HL-60 (cell line): ENCODE results near the gene ADARB1.

ENCODE experiments used
- DNase-seq, 2 experiments: peaks; one replicate each; pipeline ENCODE4 v3.0.0-alpha.2; 2010 to 2020; ENCODE audit warnings: low read depth in 1 of 2, low spot score in 1 of 2
- H3K27ac ChIP-seq: fragments of 250-450 bp; sonication (Bioruptor Pico); replicated peaks from 2 replicates; pipeline ENCODE4 v1.5.1; 2020; ENCODE audit warnings: mild to moderate bottlenecking, moderate library complexity
- H3K27me3 ChIP-seq: fragments of 250-450 bp; sonication (Bioruptor Pico); 2 replicates; pipeline ENCODE4 v1.5.1; 2021; ENCODE audit warnings: mild to moderate bottlenecking, moderate library complexity; ENCODE audit not compliant: insufficient read depth, poor library complexity, severe bottlenecking
- H3K4me3 ChIP-seq: replicated peaks from 2 replicates; pipeline ENCODE4 v1.5.1; 2011; ENCODE audit warnings: mild to moderate bottlenecking, control low read depth, low read length; ENCODE audit not compliant: insufficient read depth
- CTCF ChIP-seq: IDR thresholded peaks from one replicate; pipeline ENCODE4 v1.5.1; 2011; ENCODE audit warnings: low read length, control low read depth, inconsistent platforms; ENCODE audit not compliant: insufficient read depth
- GABPA ChIP-seq: IDR thresholded peaks from 2 replicates; pipeline ENCODE4 v1.6.1; 2012; ENCODE audit warnings: low read depth
- POLR2AphosphoS5 ChIP-seq: IDR thresholded peaks from 2 replicates; pipeline ENCODE4 v1.6.1; 2012; ENCODE audit warnings: low read depth
- REST ChIP-seq: IDR thresholded peaks from 2 replicates; pipeline ENCODE4 v1.6.1; 2012; ENCODE audit warnings: low read depth; ENCODE audit not compliant: insufficient replicate concordance
- SPI1 ChIP-seq: IDR thresholded peaks from 2 replicates; pipeline ENCODE4 v1.6.1; 2012; ENCODE audit warnings: low read depth, mild to moderate bottlenecking, borderline replicate concordance

Gene ADARB1

GRCh38 chr21:45064618-45065399, 9.6 kb upstream of the ADARB1 start:
- H3K27me3 ChIP-seq, result peaks cover 3% of the 10 kb centered on the region
- DNase-seq, result no peak
- no peak overlapping the region for H3K4me3 ChIP-seq
- H3K27ac ChIP-seq, result no peak overlapping the region
- TF ChIP-seq POLR2AphosphoS5 (no peak), CTCF (no peak)

- Histone ChIP-seq H3K27me3 (peaks cover 3% of the 10 kb centered on the region), H3K4me3 (no peak overlapping the region), H3K27ac (no peak overlapping the region)
- TF ChIP-seq CTCF (no peak), SPI1 (no peak), POLR2AphosphoS5 (no peak), GABPA (no peak), REST (no peak)
- no peak for DNase-seq
These were observed 6.7 kb upstream of the ADARB1 start for GRCh38 chr21:45067462-45068285.

GRCh38 chr21:45069085-45069484, 5.3 kb upstream of the ADARB1 start:
- no peak for DNase-seq
- TF ChIP-seq POLR2AphosphoS5, result no peak
- TF ChIP-seq REST, result no peak
- no peak for TF ChIP-seq CTCF
- no peak for TF ChIP-seq GABPA
- no peak for TF ChIP-seq SPI1
- Histone ChIP-seq H3K4me3 (no peak overlapping the region), H3K27ac (no peak overlapping the region), H3K27me3 (peaks cover 3% of the 10 kb centered on the region)
